ENCODE results near the gene FAM149A.

- TF ChIP-seq CTCF (IDR thresholded peaks at IDR 0.05) (no peak), EP300 (IDR thresholded peaks at IDR 0.05) (no peak), POLR2A (IDR thresholded peaks at IDR 0.05) (no peak)
These were observed 53.7 kb downstream of the FAM149A start for GRCh38 chr4:186158021-186158813.

Measured in tibial nerve (tissue), 4 donors.